Activated T-helper 9 cell treated with anti-CD3 and anti-CD28 coated beads, Interleukin-2, amount 50 U/mL, for 16 hours (primary cell): ENCODE data around the gene RHBDF1.

Experiments used
- DNase-seq: peaks from one replicate; pipeline ENCODE4 v3.0.0-alpha.2; 2020; ENCODE audit warnings: low read depth

The RHBDF1 gene, protein sequence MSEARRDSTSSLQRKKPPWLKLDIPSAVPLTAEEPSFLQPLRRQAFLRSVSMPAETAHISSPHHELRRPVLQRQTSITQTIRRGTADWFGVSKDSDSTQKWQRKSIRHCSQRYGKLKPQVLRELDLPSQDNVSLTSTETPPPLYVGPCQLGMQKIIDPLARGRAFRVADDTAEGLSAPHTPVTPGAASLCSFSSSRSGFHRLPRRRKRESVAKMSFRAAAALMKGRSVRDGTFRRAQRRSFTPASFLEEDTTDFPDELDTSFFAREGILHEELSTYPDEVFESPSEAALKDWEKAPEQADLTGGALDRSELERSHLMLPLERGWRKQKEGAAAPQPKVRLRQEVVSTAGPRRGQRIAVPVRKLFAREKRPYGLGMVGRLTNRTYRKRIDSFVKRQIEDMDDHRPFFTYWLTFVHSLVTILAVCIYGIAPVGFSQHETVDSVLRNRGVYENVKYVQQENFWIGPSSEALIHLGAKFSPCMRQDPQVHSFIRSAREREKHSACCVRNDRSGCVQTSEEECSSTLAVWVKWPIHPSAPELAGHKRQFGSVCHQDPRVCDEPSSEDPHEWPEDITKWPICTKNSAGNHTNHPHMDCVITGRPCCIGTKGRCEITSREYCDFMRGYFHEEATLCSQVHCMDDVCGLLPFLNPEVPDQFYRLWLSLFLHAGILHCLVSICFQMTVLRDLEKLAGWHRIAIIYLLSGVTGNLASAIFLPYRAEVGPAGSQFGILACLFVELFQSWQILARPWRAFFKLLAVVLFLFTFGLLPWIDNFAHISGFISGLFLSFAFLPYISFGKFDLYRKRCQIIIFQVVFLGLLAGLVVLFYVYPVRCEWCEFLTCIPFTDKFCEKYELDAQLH

GRCh38 chr16:72561-73548, at the start of gene RHBDF1:
Gene RHBDF1, minus strand, starts transcription at chr16:72631. Its CDS starts 7,616 bp downstream, at chr16:65015.
- no peak for DNase-seq

- DNase-seq, result no peak
Measured at GRCh38 chr16:120756-121155, 48.3 kb upstream of the RHBDF1 start.

- DNase-seq, result no peak
Measured at GRCh38 chr16:119835-120491, 47.5 kb upstream of the RHBDF1 start.

GRCh38 chr16:119295-119694, 46.9 kb upstream of the RHBDF1 start:
- DNase-seq, result no peak

- DNase-seq, result no peak
Measured at GRCh38 chr16:118857-119256, 46.4 kb upstream of the RHBDF1 start.

DNA sequence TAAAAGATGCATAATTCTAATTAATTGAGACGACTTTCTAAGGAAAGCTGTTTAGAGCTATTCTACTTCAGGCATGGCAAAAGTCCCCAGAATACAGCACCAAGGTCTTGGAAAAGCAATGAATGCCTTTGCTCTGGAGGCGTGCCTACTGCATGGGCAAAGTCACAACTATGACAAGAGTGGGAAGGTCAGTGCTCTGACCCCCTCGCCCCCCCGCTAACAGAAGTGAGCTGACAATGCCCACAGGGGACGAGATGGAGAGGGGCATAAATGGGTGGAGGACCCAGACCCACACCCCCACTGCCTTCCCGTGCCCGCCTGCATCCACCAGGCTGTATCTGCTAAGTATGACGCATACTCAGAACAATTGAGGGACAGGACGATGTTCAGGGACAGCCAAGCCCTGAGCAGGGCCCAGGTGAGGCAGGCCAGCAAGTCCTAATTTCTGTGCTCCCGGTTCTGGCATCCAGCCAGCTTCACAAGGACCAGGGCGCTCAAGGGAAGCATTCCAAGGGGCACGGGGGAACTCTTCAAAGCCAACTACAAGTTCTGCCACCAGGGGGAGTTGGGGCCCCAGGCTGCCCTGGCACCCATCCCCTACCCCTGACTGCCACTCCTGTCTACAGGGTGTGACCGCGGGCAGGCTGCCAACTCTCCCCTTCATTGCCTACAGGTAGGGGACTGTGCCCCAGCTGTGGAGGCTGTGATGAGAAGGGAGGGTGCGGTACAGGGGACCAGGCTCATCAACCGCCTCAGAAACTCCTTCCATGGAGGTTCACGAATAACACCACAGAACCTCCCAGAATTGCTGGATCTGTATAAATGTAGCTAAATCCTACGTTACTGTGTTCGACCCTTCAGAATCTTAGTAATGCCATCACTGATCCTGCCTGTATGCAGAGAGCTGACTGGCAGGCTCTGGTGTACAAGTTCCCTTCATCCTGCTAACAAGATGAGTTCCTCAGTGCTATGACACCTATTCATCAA, 45.2 kb upstream of the RHBDF1 start:
- peak; percentile 34 for DNase-seq

DNA sequence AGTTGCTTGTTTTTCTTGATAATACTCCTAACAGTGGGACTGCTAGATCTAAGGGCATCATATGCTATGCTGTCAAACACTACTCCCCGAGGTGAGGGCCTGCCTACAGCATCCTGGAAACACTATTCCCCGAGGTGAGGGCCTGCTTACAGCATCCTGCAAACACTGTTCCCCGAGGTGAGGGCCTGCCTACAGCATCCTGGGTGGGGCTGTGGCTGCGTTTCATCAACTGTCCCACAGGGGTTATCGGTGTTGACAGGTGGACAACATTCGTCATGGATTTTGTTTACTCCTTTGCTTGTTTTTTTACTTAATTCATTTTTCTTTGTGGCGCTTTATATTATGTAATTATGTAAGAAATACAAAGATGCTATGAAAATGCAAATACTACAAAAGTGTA, 43.6 kb upstream of the RHBDF1 start:
- no peak for DNase-seq

DNA sequence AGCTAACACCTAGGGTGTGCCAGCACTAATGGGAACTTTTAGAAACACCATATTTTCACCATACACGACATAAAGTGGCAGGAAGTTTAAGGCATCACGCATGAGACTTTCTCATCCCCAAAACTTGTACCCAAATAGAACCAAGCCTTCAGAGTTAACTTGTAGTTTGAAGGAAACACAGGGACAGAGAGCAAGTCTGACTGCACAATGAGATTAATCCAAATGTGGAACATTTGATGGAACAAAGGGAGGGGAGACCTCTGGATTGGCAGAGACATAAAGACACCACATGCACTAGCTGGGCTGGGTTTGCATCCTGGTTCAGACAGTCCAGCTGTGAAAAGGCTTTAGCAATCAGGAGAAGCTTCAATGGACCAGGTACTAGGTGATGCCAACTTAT, 41.9 kb upstream of the RHBDF1 start:
- no peak for DNase-seq

DNA sequence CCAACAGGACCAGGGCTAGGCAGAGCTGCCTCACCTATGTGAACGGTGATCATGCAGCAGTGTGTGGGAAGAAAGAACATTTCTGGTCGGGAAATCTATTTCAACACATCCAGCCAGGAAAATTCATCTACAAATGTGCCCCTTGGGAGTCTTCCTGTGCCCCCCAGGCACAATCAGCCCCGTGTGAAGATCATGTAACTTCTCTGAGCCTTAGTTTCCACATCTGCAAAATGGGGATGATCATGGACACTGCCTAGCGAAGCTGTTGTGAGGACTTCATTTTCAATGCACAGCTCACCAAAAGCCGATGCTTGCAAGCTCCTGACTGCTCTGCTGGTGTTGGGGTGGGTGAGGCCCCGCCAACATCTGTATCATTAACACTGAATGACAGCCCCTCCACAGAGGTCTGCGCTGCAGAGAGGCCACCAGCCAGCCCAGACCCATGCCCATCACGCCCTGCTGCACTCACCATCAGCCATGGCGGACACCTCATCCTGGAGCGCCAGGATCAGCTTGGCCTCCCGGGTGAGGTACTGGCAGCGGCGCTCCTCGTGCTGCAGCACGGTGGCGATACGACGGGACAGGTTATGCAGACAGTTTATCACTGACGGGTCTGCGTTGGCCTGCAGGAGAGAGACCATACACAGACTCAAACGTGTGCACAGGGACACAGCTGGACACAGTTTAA, 39.9 kb upstream of the RHBDF1 start:
- DNase-seq, result no peak

DNA sequence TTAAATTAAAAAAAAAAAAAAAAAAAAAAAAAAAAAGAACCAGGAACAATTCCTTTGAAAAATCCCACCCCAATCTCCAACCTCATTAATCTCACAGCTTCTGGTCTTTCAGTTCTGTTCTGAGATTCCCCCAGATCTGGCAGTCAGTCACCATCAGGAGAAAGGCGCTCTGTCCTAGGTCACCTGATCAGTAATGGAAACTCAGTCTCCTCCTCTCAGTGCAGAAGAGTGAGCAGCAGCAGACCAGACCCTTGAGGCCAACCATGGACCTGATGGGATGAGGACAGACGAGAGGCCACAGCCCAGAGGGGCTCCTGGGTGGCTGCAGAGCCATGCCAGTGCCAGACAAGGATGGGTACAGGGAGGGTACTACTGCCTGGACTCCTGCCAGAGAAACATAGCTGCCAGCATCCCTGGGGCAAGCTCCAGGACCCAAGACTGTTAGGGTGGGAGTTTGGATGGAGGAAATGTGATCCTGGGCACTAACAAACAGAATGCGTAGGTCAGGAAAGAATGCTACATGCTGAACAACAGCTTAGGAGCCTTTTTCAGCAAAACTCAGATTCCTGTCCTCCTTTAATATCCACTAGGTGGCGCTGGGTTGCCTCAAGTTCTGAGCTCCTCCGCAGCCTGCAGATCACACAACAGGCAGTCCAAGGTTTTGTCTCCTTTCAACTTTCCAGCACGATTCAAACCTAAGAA, 34.3 kb upstream of the RHBDF1 start:
- peak; percentile 17 for DNase-seq

GRCh38 chr16:105521-105920, 33.1 kb upstream of the RHBDF1 start:
- no peak for DNase-seq

- DNase-seq, result no peak
Measured at GRCh38 chr16:104928-105327, 32.5 kb upstream of the RHBDF1 start.

- no peak for DNase-seq
Measured at GRCh38 chr16:104355-104754, 31.9 kb upstream of the RHBDF1 start.

- DNase-seq, result no peak
Measured at GRCh38 chr16:102060-102855, 29.8 kb upstream of the RHBDF1 start.

DNA sequence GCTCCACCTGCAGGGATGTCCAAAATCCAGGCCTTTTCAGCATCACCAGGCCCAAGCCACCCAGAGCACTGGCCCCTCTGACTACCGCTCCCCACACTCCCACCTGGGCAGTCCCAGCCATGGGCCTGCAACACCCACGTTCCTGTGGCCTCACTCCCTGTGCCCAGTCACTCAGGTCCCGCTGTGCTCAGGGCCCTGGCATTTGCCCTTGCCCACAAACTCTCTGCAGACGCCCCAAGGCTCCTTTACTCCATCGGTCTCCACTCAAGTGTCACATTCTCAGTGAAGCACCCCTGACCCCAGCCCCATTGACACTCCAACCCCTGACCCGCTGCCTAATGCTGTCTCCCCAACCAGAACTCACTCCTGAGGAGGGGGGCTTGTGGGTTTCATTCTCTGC, 29.2 kb upstream of the RHBDF1 start:
- no peak for DNase-seq

DNA sequence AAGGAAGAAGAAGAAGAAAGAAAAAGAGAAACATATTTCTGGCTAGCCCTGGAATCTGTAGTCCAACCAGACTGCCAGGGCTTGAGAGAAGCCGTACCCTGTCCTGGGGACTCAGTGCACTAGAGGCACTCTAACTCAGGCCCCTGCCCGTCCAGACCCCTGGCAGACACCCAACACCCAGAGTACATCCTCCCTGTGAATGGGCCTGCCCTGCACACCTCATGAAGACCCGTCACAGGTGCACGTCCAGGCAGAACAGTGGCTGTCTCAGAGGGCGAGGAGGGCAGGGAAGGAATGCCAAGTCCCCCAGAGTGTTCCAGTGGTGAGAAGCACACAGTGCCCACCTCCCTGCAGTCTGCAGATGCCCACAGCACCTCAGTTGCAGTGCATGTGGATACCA, 28.6 kb upstream of the RHBDF1 start:
- no peak for DNase-seq

DNA sequence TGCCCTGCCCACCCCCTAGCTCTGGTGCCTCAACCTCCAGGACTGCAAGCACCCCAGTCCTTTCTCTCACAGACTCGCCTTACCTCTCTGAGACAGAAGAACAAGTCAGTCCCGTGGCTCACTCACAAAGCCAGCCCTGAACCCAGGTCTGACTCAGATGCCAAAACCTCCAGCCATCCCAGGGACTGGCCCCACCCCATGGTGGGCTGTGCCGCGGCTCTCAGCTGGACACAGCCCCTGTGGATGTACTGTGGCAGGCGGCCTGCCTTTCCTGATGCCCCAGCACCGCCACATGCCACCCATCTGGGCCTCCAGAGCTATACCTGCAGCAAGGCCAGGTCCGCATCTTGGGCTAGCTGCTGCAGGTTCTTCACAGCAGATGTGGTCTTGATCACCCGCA, 25.4 kb upstream of the RHBDF1 start:
- DNase-seq, result no peak

- DNase-seq, result peak; percentile 84
Measured at GRCh38 chr16:96935-97381, 24.5 kb upstream of the RHBDF1 start.
